GM23338 (cell line): ENCODE data around the gene AGTRAP. TPM values are rescaled to one million over a fixed set of nuclear protein-coding genes. Genes with fewer than 3 reads are reported as not detected.

Source experiments
- ATAC-seq: fragments of 200-7000 bp; cut with Tn5 transposase; 3 replicates; pipeline ENCODE4 v1.9.1; 2020
- DNase-seq: peaks from one replicate; pipeline ENCODE4 v3.0.0-alpha.2; 2015; ENCODE audit warnings: low spot score
- H2AFZ ChIP-seq: fragments of 200-600 bp; sonication (generic); 2 replicates; pipeline ENCODE4 v1.8.0; 2016; ENCODE audit warnings: antibody characterized with exemption, mild to moderate bottlenecking, moderate library complexity
- H3F3A ChIP-seq: fragments of 200-600 bp; sonication (generic); replicated peaks from 2 replicates; pipeline ENCODE4 v1.8.0; 2017; ENCODE audit warnings: antibody characterized with exemption, mixed run types, low read depth
- H3K27ac ChIP-seq: fragments of 200-600 bp; sonication (generic); 2 replicates; pipeline ENCODE4 v1.6.1; 2016; ENCODE audit warnings: low read depth
- H3K27me3 ChIP-seq: fragments of 200-600 bp; sonication (generic); 2 replicates; pipeline ENCODE4 v1.8.0; 2016; ENCODE audit warnings: mild to moderate bottlenecking, mixed run types, moderate library complexity; ENCODE audit not compliant: insufficient read depth
- H3K36me3 ChIP-seq: fragments of 200-600 bp; sonication (generic); 2 replicates; pipeline ENCODE4 v1.8.0; 2016; ENCODE audit warnings: mild to moderate bottlenecking; ENCODE audit not compliant: insufficient read depth
- H3K4me1 ChIP-seq: fragments of 200-600 bp; sonication (generic); 2 replicates; pipeline ENCODE4 v1.8.0; 2016; ENCODE audit warnings: mild to moderate bottlenecking, moderate library complexity; ENCODE audit not compliant: insufficient read depth
- H3K4me2 ChIP-seq: fragments of 200-600 bp; sonication (generic); 2 replicates; pipeline ENCODE4 v1.7.1; 2017; ENCODE audit warnings: mixed run types
- H3K4me3 ChIP-seq: fragments of 200-600 bp; sonication (generic); 2 replicates; pipeline ENCODE4 v1.6.1; 2016; ENCODE audit warnings: mixed run types
- H3K79me2 ChIP-seq: fragments of 200-600 bp; sonication (generic); replicated peaks from 2 replicates; pipeline ENCODE4 v1.8.0; 2017; ENCODE audit warnings: mild to moderate bottlenecking; ENCODE audit not compliant: insufficient read depth
- H3K9me2 ChIP-seq: fragments of 200-600 bp; sonication (generic); 2 replicates; pipeline ENCODE4 v1.8.0; 2017; ENCODE audit not compliant: insufficient read depth
- H4K20me1 ChIP-seq: fragments of 200-600 bp; sonication (generic); replicated peaks from 2 replicates; pipeline ENCODE4 v1.8.0; 2017; ENCODE audit warnings: mild to moderate bottlenecking; ENCODE audit not compliant: insufficient read depth
- H3K27ac Mint-ChIP-seq: 2 replicates; pipeline ENCODE4 v1.8.0; 2020; ENCODE audit warnings: inconsistent platforms, mild to moderate bottlenecking, moderate library complexity, mixed read lengths
- H3K27me3 Mint-ChIP-seq: 3 replicates; pipeline ENCODE4 v1.8.0; 2022; ENCODE audit warnings: low read depth, mild to moderate bottlenecking, moderate library complexity, mixed read lengths, inconsistent platforms; ENCODE audit not compliant: insufficient read depth, poor library complexity
- H3K36me3 Mint-ChIP-seq: 3 replicates; pipeline ENCODE4 v1.8.0; 2021; ENCODE audit warnings: low read depth, mild to moderate bottlenecking, inconsistent platforms, moderate library complexity, mixed read lengths
- H3K4me1 Mint-ChIP-seq: 3 replicates; pipeline ENCODE4 v1.8.0; 2020; ENCODE audit warnings: mild to moderate bottlenecking, inconsistent platforms, mixed read lengths
- H3K4me3 Mint-ChIP-seq: 3 replicates; pipeline ENCODE4 v1.8.0; 2021; ENCODE audit warnings: moderate library complexity, mild to moderate bottlenecking, inconsistent platforms, mixed read lengths
- H3K9me3 Mint-ChIP-seq: 3 replicates; pipeline ENCODE4 v1.8.0; 2020; ENCODE audit warnings: moderate library complexity, mild to moderate bottlenecking, inconsistent platforms, mixed read lengths
- CREB1 ChIP-seq: fragments of 250-450 bp; sonication (Bioruptor Pico); IDR thresholded peaks from 2 replicates; pipeline ENCODE4 v1.5.0; 2020; ENCODE audit warnings: low read depth, mild to moderate bottlenecking, moderate library complexity
- CTCF ChIP-seq, 2 experiments: fragments of 200-600 bp in 1 of 2; sonication (generic) in 1 of 2; conservative IDR thresholded peaks; 2 replicates each; pipeline versions ENCODE4 v1.5.1 to v1.6.1; 2016 to 2017; ENCODE audit warnings: antibody characterized with exemption in 2 of 2, low read depth in 2 of 2, mild to moderate bottlenecking in 2 of 2, moderate library complexity in 1 of 2
- EZH2 ChIP-seq: fragments of 200-600 bp; sonication (generic); IDR thresholded peaks from one replicate; pipeline ENCODE4 v1.8.0; 2017; ENCODE audit warnings: antibody characterized with exemption, mild to moderate bottlenecking, low read depth; ENCODE audit not compliant: unreplicated experiment
- JUNB ChIP-seq: IDR thresholded peaks from one replicate; pipeline ENCODE4 v1.6.1; 2016; ENCODE audit warnings: antibody characterized with exemption; ENCODE audit not compliant: unreplicated experiment
- NANOG ChIP-seq: IDR thresholded peaks from 2 replicates; pipeline ENCODE4 v1.6.1; 2016; ENCODE audit warnings: antibody characterized with exemption, borderline replicate concordance
- POLR2AphosphoS5 ChIP-seq: IDR thresholded peaks from 2 replicates; pipeline ENCODE4 v1.6.1; 2016; ENCODE audit warnings: antibody characterized with exemption, low read depth
- REST ChIP-seq: IDR thresholded peaks from one replicate; pipeline ENCODE4 v1.6.1; 2018; ENCODE audit warnings: antibody characterized with exemption; ENCODE audit not compliant: unreplicated experiment
- ZNF462 ChIP-seq: fragments of 250-450 bp; sonication (Bioruptor Pico); IDR thresholded peaks from 2 replicates; pipeline ENCODE4 v1.5.0; 2020; ENCODE audit warnings: mild to moderate bottlenecking, moderate library complexity
- polyA plus RNA-seq: library from polyadenylated mRNA; unstranded; fragments of >200 nt; fragmentation: Nextera tagmentation; extraction: Ambion mirVana; gene quantifications from 2 replicates; pipeline ENCODE4 v1.2.1, GENCODE V29; 2016
- total RNA-seq: library from RNA; depleted of rRNA; stranded (reverse); fragments of >200 nt; shearing (Covaris generic); gene quantifications from 2 replicates; pipeline ENCODE4 v1.2.3, GENCODE V29; 2014

AGTRAP gene
- total and polyA plus RNA-seq, 2 experiments from 2014 or later, result 79.4 to 102 TPM

GRCh38 chr1:11741919-11742558 is 6.1 kb downstream of the AGTRAP start:
- H3K4me2 ChIP-seq, result no peak overlapping the region
- DNase-seq (peak; percentile 55), ATAC-seq (peak; percentile 40)
- Mint-ChIP-seq H3K9me3 (no peaks in the 10 kb centered on the region; the same call in 2 of the 3 replicates), H3K36me3 (peaks cover 12% of the 10 kb centered on the region; the same call in 2 of the 3 replicates), H3K27me3 (peaks cover 11% of the 10 kb centered on the region), H3K4me3 (no peak overlapping the region), H3K4me1 (peaks cover 33% of the 10 kb centered on the region), H3K27ac (no peak overlapping the region)
- no peaks in the 10 kb centered on the region; the same call in 1 of the 2 replicates for H3K36me3 ChIP-seq
- H4K20me1 ChIP-seq, result peaks cover 5% of the 10 kb centered on the region
- H3F3A ChIP-seq, result 0 out of 2 replicates have a peak, but pooled peaks cover 10% of the 10 kb centered on the region
- no peaks in the 10 kb centered on the region for H3K9me2 ChIP-seq
- no peak overlapping the region for H2AFZ ChIP-seq
- no peaks in the 10 kb centered on the region for H3K27me3 ChIP-seq
- H3K27ac ChIP-seq, result no peak overlapping the region
- no peak overlapping the region for H3K4me3 ChIP-seq
- TF ChIP-seq POLR2AphosphoS5, result no peak
- no peak for TF ChIP-seq NANOG
- no peak for TF ChIP-seq EZH2
- no peak for TF ChIP-seq REST
- no peak for TF ChIP-seq JUNB
- TF ChIP-seq CREB1, result no peak
- no peak for TF ChIP-seq ZNF462 (CRISPR knock-in tag)
- peak; percentile 45 to 50 for TF ChIP-seq CTCF (conservative IDR thresholded peaks at IDR 0.05; ENCODE audit: low read depth in 2 of 2)
- H3K4me1 ChIP-seq, result peaks cover 18% of the 10 kb centered on the region
- H3K79me2 ChIP-seq, result peaks cover 12% of the 10 kb centered on the region
